HG03196 (cell line): ENCODE data around the gene C15orf40.
"Not testable (repeated sequence)": the region's sequence is repeated elsewhere in the genome, so short reads cannot be mapped to it uniquely, and the experiment has no call there.

Source experiments
- ATAC-seq: cut with Tn5 transposase; IDR thresholded peaks from one replicate; pipeline ENCODE4 v1.9.1; 2021; ENCODE audit not compliant: unreplicated experiment

C15orf40 gene

DNA sequence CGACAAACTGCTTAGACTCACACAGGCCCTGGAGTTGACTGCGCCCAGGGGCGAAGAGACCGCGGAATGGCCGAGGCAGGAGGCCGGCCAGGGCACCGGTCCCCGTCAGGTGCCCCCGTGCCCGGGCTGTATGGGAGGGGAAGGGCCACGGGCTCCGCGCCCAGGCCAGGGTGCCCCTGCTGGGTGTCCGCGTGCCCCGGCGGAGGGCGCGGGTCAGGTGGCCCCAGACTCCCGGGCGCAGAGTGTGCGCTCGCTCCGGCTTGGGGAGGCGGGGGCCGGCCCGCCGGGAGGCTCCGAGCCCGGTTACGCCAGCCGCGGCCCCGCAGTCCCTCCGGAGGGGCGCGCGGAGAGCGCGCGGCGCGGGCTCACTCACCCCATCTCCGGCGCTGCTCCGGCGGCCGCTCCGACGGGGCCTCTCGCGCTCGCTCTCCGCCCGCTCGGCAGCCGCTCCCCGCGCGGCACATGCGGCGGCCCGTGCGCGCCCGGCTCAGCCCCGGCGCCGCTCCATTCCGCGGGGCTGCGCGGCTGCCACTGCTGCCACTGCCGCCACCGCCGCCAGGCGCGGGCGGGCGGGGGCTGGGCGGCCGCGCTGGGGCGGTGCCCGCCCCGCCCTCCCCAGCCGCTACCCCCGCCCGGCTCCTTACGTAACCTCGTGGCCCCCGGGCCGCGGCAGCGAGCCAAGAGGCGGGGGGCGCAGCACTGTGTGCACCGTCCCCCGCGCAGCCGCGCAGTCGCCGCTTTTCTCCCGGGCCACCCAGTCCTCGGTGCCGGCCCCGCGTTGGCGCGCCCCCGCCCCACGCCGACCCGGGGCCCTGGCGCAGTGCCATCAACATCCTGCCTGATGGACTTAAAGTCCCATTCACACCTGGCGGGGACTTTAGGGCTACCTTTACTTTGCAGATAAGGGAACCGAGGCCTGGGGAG, 59.0 kb downstream of the C15orf40 start, which contains the start of gene HOMER2:
TSS of gene HOMER2 (minus strand) at position 563 of the 924 bp plus-strand sequence. CDS start at position 378, 185 bp downstream.
- no peak for ATAC-seq

DNA sequence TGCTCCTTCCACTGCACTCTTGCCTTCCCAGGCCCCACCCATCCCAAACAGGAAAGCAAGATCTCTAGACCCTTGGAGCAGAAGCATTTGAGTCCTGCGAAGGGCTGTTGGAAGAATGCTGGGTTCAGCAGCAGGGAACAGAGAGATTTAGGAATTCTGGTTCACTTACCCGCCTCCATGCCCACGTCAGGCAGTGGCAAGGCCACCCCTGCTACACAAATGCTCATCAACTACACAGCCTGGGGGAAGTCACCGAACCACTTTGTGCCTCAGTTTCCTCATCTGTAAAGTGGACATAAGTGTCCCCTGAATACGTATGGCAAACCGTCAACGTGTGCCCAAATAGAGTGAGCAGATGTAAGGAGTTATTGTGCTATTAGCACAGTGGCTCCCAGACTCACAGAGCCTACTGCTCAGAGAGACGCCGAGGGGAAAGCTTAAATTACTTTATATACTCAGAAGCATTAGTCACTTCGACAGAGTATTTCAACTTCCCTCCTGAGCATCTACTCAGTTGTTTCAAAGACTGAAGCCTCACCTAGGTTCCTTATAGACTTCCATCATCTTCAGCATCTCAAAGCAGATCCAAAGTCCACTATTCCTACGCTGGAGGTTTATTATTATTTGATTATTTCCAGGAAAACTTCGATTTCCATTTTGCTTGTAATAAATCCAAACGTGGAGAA, 59.8 kb downstream of the C15orf40 start:
- ATAC-seq: no peak

DNA sequence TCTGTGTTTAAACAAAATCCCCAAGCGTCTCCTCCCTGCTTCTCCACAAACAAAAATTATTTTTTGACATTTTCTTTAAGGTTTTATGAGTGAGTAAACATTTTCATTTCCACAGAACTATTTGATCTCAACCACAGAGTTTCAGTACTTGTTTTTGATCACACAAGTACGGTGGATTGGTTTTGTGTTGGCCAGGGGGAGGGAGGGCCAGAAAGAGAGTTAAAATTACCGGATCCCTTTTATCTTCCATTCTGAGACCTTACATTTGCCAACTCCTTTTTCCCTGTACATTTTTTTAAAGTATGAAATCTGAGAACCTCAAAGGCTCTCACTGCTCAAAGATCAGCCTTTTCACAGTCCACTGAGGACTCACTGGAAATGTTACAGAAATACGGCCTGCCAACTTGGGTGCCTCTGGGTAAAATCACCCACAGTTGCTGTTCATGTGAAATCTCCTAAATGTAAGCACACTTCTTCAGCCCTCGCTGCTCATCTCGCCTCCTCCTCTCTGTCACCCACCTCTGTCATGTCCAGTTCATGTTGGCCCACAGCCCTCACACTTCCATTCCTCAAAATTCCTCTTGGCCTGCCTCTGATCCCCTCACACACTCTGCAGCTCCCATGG, 60.6 kb downstream of the C15orf40 start:
- no peak for ATAC-seq

DNA sequence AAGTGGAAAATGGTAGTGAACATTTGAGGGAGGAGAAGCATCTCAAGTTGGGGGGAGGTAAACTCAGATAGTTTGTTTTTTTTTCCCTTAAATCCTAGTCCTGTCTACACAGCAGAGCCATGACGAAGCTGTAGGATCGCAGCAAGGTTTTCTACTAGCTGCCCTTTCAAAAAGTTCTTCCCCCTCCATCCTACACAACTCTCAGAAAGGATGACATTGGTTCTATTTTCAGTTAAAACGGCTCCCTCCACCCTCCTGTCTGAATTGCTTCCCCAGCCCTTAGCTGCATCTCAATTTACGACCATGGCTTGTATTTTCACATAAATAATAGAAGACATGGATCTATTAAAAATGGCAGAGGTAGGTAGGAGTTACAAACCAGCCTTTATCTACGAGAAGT, 61.1 kb downstream of the C15orf40 start:
- no peak for ATAC-seq

DNA sequence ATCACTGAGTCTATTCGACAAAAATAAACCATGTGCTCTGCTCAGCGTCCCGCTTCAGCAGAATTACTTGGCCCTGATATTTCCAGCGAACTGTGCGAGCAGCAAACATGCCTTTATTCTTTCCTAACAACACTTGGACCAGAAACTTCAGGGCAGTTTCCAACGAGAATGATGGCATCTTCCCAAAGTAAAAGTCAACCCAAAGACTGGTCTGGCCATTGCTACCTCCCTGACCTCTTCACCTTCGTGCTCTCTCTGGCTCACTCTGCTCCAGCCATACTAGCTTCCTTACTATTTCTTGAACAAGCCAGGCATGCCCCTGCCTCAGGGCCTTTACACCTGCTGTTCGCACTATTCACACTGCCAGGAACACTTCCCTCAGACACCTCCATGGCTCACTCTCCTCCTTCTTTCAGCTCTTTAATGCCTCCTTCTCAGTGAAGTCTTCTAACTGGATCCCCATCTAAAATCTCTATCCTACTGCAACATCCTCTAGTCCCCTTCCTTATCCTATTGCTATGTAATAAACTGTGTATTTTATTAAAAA, 65.2 kb downstream of the C15orf40 start:
- no peak for ATAC-seq

DNA sequence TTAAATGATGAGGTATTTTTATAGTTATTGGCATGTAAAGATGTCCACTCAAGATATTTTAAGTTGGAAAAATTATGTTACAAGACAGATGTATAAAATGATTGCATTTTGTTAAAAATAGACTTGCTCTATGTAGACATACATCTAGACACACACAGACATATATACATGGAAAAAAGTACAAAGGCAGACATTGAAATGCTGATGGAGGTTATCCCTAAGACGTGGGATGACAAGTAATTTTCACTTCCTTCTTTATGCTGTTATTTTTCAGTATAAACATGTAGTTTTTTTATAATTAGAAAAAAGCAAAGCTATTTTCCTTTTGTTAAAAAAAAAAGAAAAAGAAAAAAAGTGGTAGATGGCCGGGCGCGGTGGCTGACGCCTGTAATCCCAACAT, 66.1 kb downstream of the C15orf40 start:
- ATAC-seq: no peak

DNA sequence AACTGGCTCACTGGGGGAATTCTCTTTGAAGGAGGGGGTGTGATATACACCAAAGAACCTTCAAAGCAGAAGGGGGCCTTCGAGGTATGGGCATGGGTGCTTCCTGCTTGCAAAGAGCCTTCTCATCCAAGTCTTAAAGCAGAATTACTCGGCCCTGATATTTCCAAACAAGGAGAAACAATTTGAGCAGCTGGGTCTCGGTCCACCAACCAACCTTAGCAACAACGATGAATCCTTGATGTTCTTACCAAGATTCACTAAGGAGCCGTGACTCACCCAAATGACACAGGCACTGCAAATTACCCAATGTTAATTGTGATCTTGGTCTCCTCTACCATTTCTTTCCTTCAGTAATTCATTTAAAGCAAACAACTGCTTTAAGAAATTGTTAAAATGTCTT, 66.6 kb downstream of the C15orf40 start:
- no peak for ATAC-seq

DNA sequence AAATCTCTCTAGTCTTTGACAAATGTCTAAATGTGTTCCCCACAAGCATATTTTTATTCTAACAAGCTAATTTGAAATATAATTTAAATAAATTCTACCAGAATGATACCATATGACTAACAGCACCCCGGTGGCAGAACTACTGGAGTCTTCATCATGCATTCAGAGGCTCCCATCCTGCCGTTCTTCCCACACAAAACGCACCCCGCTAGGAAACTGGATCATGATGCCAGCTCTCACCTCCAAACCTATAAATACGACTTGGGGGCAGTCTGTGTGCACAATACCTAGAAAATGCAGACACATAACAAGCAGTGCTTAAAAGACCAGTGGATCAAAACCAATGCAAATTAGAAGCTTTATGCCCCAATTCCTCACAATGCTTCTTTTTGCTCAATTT, 67.4 kb downstream of the C15orf40 start:
- ATAC-seq: no peak

DNA sequence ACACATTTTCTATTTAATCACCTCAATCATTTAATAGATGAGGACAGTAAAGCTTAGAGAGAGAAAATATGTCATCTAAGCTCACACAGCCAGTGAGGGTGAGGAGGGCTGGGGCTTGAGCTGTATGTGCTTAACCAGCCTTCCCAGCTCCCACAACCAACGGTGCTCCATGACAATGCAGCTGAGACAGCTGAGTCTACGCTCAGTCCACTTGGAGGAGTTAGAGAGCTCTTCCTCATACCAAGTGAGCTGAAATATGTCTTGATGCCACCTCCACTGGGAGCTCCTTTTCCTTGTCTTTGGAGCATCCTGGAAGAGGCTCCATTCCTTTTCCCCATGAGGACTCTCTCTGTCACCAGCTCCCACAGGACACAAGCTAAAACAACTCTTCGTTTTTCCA, 68.3 kb downstream of the C15orf40 start:
- ATAC-seq: no peak

DNA sequence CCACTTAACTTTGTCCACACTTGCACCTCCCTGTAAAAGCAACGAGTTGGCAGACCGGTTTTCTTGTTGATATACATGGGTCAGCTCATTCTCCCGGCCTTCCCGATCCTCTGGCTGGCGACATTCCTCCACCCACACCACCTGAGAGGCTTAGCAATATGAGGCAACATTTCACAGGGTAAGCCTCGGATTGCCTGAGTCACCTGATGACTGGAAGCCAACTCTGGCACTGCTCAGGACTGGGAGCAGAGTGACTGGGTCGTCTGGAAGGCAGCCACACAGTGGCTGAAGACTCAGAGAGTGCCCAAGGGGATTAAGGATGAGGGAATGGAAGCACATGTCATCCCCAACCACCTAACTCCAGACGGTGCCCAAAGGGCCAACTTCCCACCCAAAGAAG, 68.7 kb downstream of the C15orf40 start:
- no peak for ATAC-seq

DNA sequence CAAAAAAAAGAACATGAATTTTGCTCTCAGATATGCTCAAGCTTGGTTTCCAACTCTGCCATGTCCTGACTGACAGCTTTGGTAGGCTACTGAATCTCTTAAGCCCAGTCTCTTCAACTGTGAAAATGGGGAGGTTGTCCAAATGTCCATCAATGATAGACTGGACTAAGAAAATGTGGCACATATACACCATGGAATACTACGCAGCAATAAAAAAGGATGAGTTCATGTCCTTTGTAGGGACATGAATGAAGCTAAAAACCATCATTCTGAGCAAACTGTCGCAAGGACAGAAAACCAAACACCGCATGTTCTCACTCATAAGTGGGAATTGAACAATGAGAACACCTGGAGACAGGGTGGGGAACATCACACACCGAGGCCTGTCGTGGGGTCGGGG, 71.8 kb downstream of the C15orf40 start:
- not testable (repeated sequence) for ATAC-seq
